HG03175 (cell line): ENCODE measurements around the gene DEAF1.
"Not testable (repeated sequence)": the region's sequence is repeated elsewhere in the genome, so short reads cannot be mapped to it uniquely, and the experiment has no call there.

Experiments used
- ATAC-seq: cut with Tn5 transposase; IDR thresholded peaks from one replicate; pipeline ENCODE4 v1.9.1; 2021; ENCODE audit warnings: mild to moderate bottlenecking, moderate library complexity; ENCODE audit not compliant: unreplicated experiment

DEAF1 gene

DNA sequence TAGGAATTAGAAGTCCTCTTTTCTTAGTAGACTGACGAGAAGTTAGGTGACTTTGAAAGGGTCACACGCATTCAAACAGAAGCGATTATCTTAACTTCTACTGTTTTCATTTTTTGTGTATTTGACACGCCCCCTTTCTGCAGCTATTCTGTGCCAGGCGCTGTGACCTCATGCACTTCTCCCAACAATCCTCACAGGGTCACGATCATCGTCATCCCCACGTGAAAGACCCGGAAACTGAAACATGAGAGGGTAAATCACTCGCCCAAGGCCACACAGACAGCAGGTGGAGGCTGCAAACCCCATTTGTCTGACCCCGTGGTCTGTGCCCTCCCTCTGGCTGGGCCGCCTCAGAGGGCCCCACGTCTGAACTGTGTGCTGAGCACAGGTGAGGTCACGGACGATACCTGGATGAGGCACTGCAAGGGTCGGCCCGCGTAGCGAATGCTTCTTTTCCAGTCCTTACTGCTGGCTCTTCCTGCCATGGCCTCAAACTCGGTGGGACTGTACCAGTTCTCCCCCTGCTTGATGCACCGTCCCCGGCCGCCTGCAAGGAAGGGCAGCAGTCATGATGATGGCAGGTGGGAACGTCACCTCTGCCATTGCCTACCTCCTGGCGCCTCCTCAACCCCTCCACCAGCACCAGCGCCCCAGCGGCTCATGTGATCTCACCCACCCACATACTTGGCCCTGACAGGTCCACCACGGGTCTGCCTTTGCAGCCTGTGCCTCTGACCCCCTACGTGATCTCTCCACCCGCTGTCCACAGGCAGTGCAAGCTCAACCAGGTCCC is 8.4 kb downstream of the DEAF1 start:
- ATAC-seq: no peak

DNA sequence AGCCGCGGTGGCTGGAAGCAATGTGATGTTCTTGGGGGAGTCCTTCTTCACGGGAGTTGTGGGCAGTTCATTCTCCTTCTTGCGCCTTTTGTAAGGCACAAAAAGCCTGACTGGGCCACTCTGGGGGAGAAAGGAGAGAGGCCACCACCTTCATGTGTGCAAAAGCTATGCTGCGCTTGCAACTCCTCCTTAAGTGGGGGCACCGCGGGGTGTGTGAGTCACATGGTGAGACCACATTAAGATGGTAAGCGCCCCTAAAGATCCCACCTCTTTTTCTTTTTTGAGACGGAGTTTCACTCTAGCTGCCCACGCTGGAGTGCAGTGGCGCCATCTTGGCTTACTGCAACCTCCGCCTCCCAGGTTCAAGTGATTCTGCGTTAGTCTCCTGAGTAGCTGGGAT is 14.1 kb downstream of the DEAF1 start:
- no peak for ATAC-seq

DNA sequence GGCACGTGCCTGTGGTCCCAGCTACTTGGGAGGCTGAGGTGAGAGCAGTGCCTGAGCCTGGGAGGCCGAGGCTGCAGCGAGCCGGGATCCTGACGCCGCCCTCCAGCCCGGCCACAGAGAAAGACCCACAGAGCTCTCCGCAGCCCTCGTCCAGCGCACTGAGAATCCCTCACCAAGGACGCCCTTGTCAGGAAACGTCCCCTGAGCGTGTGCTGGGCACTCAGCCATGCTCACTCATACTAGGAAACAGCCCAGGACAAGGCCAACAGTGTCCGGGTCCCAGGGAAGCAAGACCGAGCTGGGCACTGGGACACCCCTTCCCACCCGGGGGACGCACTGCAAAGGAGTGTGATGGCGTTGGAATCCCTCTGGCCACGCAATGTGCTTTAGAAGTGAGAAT is 14.5 kb downstream of the DEAF1 start:
- ATAC-seq: no peak

DNA sequence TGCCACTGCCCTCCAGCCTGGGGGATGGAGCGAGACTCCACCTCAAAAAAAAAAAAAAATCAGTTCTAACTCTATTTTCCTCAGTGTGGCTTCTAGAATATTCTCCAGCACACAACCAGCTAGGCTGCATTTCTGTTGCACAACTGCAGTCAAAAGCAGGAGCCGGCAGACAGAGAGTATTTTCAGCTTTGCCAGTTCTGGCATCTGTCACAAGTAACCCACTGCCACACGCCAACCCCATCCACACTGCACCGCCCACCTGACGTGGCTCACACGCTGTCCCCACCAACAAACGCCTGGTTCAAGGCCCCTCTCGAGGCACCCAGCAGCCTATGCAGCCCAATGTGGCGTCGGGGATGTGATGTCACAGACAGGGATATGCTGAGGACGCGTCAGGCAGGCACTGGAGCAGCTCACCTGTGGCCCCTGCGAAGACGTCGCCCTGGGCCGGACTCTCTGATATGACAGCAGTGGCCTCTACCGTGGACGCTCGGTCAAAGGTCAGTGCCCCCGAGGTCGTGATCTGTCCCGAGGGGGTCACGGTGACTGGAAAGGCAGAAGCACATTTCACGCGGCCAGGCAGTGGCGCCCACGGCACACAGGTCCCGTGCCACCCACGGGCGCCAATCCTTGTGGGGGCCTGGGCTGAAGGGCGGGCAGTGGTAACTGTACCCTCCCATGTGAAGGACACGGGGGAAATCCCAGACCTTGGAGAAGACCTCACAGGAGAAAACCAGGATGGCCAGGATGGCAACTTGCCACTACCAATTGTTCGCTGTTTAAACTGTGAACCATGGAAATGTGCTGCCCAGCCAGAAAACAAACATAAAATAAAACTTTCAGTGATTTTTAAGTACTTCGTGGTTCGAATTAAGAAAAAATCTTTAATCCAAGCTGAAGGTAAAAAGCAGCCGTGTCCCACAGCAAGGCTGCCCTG is 15.5 kb downstream of the DEAF1 start:
- ATAC-seq: no peak

DNA sequence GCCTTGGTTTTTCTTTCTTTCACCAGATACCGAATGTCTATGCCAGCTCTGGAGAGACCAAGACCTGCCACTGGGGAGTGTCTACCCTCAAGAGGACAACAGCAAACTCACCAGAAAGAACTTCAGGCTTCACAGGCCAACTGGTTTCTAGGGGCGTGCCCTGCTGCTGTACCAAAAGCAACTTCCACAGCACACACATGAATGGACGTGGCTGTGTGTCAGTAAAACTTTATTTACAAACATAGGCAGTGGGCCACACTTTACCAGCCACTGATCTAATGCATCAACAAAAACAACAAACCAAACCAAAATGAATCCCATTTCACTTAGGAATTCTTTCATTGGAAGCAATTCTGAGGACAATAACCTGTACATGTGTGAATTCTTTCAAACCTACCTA is 16.7 kb downstream of the DEAF1 start:
- ATAC-seq: no peak

DNA sequence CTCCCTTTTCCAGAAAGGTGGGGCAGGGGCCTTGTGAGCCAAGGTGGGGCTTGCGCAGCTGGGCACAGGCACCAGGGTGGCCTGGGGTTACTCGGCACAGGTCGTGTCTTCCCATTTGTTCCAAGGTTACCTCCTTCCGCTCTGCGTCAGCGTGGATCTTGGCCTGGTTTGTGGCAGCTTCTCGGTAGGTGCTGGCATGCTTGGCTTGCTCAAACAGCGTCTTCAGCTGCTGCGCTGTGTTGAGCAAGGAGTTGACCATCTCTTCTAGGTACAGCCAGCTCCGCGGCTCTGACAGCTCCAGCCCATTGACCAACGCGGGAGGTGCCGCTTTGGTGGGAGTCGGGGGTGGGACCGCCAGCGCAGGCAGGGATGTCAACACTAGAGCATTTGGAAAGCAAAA is 20.6 kb downstream of the DEAF1 start:
- no peak for ATAC-seq

DNA sequence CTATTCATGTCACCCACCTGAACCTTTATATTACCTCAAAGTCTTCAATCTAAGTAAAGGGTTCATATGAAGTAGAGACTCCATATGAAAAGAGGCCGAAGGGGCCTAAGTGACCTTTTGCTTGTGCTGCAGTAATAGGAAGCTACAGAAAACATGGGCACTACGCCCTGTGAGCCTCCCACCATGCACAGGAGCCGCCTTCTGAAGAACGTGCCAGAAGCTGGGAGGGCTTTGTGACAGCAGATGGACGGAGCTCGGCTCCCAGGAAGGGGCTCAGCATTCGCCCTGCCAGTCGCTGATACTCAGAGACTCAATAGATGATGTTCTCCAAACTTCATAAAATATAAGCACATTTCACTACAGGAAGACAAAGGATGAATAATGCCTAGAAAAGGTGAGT is 21.2 kb downstream of the DEAF1 start:
- no peak for ATAC-seq

DNA sequence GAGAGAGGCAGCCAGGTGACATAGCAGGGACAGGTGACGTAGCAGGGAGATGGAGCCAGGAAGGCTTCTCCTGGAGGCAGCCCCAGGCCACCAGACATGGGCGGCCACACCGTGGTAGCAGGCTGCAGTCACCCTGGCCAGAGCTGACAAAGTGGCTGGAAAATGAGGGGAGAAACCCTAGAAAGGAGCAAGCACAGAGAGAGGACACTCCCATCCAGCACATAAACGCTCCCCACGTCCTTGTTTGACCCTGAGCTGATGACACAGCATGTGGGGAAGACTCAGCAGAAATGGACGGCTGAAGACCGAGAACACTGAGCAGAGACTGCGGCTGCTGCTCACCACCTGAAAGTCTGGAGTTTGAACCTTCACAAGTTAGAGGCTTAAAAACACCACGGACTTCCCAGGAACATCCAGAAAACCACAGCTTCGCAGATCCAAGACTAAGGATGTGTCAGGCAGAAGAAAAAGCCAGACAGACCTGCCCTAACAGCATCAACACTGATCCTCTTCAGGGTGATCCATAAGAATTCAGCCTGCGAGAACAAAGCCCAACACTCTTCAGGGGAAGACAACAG is 29.2 kb downstream of the DEAF1 start:
- no peak for ATAC-seq

DNA sequence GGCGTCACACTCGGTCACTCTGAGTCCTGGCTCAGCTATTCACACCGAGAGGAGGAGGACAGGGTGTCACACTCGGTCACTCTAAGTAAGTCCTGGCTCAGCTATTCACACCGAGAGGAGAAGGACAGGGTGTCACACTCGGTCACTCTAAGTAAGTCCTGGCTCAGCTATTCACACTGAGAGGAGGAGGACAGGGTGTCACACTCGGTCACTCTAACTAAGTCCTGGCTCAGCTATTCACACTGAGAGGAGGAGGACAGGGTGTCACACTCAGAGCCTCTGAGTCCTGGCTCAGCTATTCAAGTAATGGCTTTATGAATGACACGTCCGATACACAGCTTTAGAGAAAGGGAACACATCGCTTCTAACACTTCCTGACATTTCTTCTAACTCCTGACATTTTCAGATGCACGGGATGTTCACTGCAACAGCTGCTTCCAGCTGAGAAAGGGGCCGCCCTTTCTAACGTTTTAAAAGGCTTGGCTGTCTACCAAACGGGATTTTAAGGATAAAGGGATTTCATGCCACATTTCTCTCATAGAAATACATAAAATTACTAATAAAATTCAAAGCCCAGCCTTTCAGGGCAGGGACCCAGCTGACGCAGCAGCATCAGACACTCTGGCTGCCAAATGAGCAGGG is 29.8 kb downstream of the DEAF1 start:
- ATAC-seq: no peak

DNA sequence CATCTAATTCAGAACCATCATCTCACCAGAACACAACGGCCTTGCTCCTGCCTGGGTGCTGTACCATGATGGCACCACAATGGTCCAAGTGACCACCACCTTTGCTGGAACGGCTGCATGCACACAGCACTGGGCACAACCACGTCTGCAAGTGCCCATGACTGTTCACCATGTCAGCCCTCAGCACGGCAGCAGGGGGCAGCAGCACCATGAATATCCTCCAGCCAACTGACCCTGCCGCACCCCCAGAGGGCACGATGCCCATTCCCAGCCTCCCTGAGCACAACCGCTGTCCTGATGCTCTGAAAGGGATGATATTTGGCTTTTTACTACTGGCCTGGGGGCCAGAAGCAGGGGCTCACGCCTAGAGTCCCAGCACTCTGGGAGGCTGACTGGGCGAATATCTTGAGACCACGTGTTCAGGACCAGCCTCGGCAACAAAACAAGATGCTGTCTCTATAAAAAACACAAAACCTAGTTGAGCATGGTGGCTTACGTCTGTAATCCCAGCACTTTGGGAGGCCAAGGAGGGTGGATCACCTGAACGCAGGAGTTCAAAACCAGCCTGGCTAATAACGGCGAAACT is 32.2 kb downstream of the DEAF1 start:
- no peak for ATAC-seq

DNA sequence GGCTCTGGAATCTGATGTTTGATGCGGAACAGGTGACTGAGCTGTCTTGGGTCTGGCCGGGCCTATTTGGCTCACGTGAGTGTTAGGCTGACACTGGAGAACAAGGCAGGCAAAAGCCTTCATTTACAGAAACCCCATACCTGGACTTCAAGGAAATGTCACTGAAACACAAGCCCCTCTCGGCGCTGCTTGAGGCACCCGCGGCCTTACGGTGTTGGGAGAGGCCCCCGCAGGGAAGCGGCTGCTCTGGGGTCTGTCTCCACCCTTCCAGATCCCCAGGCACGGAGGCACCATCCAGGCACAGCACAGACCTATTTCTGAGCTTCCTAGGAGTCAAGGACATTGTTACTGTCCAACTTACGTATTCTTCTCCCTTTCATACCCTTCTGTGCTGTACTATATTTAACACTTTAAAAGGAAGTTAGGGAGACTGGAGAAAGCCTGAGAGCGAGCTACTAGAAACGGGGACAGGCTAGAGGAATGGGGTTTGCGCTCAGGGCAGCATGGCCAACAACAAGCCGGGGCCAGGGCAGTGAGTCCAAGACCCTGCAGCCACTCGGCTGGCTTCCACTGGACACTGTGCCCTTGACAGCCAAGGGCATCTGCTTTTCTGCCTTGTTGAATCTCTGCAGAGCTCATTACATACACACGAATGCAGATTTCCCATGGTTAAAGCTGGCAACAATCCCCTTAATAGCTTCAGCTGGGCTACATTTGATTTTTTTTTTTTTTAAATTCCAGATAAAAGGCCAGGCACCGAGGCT is 34.2 kb downstream of the DEAF1 start:
- ATAC-seq: no peak

DNA sequence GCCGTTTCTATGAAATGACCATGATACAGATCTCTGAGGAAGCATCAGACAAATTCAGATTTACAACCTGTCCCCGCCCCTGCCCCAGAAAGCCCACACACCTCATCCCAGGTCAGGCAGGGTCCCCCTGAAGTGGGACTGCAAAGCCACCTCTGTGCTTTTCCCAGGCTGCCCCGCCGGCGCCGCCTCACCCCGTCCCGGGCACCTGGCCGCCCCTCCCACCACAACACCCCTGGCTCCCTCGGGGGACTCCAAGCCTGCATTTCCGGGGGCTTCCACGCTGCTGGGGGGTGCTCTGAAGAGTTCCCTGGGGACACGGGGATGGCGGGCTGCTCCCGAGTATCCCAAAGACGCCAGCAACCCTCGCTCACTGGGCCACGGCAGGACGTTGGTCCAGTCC is 34.7 kb downstream of the DEAF1 start:
- no peak for ATAC-seq

DNA sequence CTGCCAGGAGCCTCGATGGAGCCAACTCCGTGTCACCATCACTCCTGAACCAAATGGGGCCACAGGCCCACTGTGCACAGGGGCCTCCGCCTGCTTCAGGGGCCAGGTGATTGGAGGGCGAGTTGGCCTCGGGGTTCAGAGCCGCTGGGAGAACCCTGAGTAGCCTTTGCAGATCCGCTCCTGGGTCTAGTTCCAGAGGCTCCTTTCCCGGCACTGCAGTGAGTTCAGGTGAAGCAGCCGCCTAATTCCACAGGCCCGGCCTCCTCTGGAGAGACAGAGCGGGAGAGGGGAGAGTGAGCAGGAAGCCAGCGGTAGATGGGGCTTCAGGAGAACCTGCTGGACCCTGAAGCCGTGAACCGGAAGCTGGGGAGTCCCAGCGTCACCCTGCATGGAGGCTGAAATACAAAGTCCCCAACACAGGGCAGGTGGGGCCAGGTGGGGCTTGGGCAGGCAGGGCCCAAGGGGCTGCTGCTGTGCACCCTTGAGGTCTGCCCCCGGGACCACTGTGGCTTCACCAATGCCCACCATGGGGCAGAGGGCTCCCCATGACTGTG is 35.4 kb downstream of the DEAF1 start:
- no peak for ATAC-seq

DNA sequence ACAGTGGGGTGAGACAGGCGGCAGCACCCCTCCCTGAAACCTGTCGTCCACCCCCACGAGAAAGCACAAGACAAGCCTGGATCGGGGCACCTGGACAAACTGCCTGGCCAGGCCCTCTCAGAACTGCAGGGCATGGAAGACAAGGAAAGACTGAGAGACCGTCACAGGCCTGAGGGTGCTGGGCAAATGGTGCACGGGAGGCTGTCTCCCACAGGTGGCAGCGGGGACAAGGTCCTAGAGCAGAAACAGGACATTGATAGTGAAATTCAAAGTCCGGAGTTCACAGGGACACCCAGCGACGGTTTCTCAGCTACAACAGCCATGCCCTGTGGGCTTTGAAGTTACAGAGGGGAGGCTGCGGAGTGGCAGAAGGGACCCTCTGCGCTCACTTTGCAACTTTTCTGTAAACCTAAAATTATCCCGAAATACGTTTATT is 37.3 kb downstream of the DEAF1 start:
- ATAC-seq: no peak

DNA sequence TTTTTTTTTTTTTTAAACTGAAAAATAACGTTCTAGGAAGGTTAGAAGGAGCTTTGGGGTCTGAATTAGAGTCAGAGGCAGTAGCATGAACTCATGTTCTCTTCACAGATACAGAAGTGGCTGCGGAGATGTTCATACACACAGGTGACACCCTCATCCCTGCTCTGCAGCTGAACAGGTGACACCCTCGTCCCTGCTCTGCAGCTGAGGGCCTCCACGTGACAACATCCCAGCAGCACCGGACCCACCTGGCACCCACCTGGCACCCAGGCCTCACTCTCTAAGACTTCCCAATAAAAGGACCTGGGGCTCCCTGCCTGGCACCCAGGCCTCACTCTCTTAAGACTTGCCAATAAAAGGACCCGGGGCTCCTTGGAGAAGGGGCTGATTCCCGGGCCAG is 38.2 kb downstream of the DEAF1 start:
- ATAC-seq: no peak

DNA sequence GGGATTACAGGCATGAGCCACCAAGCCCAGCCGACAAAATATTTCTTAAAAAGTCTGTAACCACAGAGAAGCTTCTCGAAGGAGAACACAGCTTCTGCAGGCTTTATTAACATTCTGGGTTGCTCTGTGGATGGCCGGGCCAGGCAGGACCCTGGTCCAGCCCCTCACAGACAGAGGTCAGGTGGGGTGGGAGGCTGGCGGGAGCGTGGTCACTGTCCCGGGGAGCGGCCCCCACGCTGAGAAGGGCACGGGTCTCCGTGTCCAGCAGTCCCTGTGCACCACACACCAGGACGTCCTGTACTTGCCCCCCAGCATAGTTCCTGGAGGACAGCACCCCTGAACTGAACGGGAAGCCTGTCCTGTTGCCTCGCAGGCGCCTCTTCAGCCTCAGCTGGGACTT is 38.6 kb downstream of the DEAF1 start:
- ATAC-seq: no peak

DNA sequence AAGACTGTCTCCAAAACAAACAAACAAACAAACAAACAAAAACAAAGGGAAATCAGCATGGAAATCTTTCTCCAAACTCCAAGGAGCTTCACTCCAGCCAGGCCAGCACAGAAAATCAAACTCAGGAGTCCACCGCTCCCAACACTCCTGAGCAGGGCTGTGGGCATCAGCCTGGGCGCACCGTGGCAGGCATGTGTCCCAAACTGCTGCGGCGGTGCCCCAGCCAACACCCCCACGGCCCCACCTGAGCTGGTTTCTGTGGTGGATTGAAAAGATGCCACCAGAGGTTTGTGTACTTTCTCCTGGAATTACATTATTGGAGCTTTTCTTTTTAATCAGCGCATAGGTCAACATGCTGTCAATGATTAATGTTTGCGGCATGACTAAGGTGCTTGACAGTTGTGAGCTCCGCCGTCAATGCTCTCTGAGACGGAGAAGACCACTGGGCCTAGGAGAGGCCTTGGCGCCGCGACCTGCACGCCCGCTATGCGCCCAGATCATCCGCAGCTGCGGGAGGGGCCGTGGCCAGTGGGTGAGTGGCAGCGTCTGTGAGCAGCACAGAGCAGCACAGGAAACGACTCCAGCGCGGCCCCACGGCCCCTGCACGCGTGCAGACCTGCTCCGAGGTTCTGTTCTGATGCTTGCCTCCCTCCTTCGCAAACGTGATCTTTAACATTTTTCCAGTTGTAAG is 39.8 kb downstream of the DEAF1 start:
- ATAC-seq: no peak

DNA sequence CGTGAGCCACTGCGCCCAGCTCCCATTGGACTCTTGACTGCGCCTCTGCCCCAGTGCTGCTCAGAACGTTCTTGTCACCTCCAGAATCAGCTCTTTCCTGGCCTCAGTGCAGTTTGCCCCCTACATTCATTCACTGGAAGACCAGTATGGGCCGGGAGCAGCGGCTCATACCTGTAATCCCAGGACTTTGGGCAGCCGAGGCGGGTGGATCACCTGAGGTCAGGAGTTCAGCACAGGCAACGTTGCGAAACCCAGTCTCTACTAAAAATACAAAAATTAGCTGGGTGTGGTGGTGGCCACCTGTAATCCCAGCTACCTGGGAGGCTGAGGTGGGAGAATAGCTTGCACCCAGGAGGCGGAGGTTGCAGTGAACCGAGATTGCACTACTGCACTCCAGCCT is 40.6 kb downstream of the DEAF1 start:
- not testable (repeated sequence) for ATAC-seq

DNA sequence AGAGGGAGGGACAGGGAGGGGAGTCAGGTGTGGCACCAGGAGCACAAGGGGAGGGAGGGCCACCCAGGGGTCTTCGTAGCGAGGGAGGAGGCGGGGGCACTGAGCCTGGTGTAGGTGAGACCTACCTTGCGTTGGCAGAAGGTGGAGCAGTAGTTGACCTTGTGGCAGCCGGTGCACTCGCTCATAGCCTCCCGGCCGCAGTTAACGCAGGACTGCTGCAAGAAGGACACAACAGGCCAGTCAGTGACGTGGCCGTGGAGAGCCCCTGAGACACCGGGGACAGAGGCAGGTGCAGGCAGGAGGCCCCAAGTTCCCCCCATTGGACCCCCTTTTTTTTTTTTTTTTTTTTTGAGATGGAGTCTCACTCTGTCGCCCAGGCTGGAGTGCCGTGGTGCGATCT is 41.2 kb downstream of the DEAF1 start:
- ATAC-seq: no peak
